ENCODE results near the gene CILP2. TPM values are rescaled to one million over a fixed set of nuclear protein-coding genes. Genes with fewer than 3 reads are reported as not detected.

CILP2 gene
- total RNA-seq, 1 donor from 2014 or later: 0.98 TPM

DNA sequence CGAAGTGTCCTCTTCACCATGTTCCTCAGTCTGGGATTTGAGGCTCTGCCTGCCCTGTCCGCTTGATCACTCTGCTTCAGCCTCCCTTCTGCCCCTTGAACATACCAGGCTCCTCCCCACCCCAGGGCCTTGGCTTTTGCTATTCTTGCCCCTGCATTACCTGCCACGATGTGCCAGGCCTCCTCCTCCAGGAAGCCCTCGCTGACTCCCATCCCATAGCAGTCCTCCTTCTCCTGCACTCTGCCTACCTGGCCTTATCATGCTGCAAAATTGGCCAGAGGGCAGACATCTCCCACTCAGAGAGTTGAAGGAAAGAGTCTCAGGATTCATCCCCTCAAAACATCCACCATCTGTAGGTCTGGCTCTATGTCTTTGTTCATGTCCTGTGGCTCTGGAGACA, 7.2 kb upstream of the CILP2 start:
- Histone ChIP-seq H3K27ac (no peak overlapping the region), H3K9me3 (no peaks in the 10 kb centered on the region), H3K27me3 (no peaks in the 10 kb centered on the region), H3K4me1 (peaks cover 17% of the 10 kb centered on the region), H3K4me3 (no peak overlapping the region), H3K36me3 (peaks cover 0 to 19% of the 10 kb centered on the region in 2 donors)
- no peak for TF ChIP-seq POLR2A (IDR thresholded peaks at IDR 0.05)
- intact Hi-C loops (cut with DNase I): loop anchor here (5.0 to 10.0 kb wide), 2 partner anchors 111 to 744 kb away; partner anchors contain the start of gene GMIP
- DNase-seq (ENCODE audit: extremely low spot score in 2 of 2): no peak

DNA sequence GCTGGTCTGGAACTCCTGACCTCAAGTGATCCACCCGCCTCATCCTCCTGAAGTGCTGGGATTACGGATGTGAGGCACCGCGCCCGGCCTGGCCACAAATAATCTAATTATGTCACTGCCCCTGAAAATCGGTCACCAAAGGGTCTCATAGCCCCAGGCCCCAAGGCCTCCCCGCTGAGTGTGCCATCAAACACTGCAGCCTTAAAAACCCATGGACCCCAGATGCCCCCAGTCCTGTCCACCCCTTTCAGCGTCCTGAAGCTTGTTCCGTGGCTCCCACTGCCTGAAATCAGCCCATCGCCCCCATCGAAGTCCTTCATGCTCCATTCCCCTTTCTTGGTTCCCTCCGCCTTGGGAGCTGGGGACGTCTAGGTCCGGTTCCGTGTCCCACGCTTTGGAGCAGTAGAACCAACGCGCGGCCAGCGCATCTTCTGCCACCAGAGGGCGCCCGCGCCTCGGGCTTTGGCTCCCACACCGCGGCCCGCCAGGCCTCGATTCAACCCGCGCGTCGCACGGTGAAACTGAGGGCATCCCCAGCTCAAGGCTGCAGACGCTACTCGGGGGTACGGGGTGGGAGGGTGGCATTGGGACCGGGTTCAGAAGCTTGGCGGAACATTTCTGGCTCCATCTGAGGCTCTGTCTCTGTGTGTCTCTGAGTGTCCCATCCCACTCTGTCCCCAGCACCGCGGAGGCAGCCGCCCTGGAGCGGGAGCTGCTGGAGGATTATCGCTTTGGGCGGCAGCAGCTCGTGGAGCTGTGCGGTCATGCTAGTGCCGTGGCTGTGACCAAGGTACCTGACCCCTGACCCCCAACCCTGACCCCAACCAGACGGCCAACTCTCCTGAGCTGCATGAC, 5.9 kb upstream of the CILP2 start:
- H3K27me3 ChIP-seq: no peaks in the 10 kb centered on the region
- H3K4me3 ChIP-seq: no peak overlapping the region
- H3K27ac ChIP-seq: no peak overlapping the region
- peaks cover 17% of the 10 kb centered on the region for H3K4me1 ChIP-seq
- peak in 1 of 2 donors; percentile 15 for TF ChIP-seq POLR2AphosphoS5 (IDR thresholded peaks at IDR 0.05; ENCODE audit: insufficient read depth in 1 of 2, low read depth in 1 of 2)
- TF ChIP-seq, protein P1, sequence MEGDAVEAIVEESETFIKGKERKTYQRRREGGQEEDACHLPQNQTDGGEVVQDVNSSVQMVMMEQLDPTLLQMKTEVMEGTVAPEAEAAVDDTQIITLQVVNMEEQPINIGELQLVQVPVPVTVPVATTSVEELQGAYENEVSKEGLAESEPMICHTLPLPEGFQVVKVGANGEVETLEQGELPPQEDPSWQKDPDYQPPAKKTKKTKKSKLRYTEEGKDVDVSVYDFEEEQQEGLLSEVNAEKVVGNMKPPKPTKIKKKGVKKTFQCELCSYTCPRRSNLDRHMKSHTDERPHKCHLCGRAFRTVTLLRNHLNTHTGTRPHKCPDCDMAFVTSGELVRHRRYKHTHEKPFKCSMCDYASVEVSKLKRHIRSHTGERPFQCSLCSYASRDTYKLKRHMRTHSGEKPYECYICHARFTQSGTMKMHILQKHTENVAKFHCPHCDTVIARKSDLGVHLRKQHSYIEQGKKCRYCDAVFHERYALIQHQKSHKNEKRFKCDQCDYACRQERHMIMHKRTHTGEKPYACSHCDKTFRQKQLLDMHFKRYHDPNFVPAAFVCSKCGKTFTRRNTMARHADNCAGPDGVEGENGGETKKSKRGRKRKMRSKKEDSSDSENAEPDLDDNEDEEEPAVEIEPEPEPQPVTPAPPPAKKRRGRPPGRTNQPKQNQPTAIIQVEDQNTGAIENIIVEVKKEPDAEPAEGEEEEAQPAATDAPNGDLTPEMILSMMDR (IDR thresholded peaks at IDR 0.05): peak; percentile 81 to 91 (median 85)
- TF ChIP-seq POLR2A (IDR thresholded peaks at IDR 0.05): no peak
- no peak for DNase-seq (ENCODE audit: extremely low spot score in 2 of 2)
- peaks cover 0 to 9% of the 10 kb centered on the region in 2 donors for H3K36me3 ChIP-seq
- intact Hi-C loops (cut with DNase I): loop anchor here (5.0 to 10.0 kb wide), 2 partner anchors 110 to 743 kb away; partner anchors contain the start of gene GMIP
- no peaks in the 10 kb centered on the region for H3K9me3 ChIP-seq

DNA sequence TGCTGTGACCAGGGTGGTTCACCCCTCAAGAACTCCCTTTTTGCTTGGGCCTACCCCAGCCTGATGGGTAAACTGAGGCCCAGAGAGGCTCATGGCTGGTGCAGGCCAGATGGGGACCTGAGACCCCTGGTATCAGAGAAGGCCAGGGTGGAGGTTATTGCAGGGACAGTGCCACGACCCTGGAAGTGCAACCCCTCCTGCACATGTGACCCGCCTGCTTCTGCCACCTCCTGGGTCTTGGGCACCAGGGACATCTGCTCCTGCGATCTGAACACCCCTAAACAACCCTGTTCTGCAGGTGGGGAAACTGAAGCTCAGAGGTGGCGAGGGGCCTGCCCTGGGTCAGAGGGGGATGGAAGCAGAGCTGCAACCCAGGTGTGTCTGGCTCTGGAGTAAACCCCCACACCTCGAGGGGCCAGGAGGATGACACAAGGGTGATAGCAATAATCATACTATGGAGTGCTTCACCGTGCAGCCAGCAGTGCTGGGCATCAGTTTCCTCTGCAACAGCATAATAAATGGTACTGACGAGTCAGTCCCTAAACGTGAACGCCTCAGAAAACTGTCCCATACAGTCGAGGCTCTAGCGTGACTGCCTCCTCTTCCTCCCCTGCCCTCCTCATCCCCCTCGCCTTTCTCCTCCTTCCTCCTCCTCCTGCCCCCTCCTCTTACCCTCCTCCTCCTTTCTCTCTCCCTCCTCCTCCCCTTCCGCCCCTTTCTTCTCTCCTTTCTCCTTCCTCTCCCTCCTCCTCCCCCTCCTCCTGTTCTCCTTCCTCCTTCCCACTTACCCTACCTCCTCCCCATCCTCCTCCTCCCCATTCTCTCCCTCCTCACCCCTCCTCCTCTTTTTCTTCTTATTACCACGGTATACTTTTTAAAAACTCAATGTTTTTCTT, 5.0 kb upstream of the CILP2 start:
- intact Hi-C loops (cut with DNase I): loop anchor here (5.0 to 10.0 kb wide), 2 partner anchors 109 to 742 kb away; partner anchors contain the start of gene GMIP
- DNase-seq (ENCODE audit: extremely low spot score in 2 of 2): no peak
- TF ChIP-seq POLR2A (IDR thresholded peaks at IDR 0.05): no peak
- no peak for TF ChIP-seq POLR2AphosphoS5 (IDR thresholded peaks at IDR 0.05; ENCODE audit: insufficient read depth in 1 of 2, low read depth in 1 of 2)
- TF ChIP-seq, protein P1 (IDR thresholded peaks at IDR 0.05): no peak
- H3K4me3 ChIP-seq: no peak overlapping the region
- H3K27me3 ChIP-seq: no peaks in the 10 kb centered on the region
- no peak overlapping the region for H3K27ac ChIP-seq
- H3K4me1 ChIP-seq: peaks cover 20% of the 10 kb centered on the region
- H3K9me3 ChIP-seq: no peaks in the 10 kb centered on the region
- H3K36me3 ChIP-seq: no peaks in the 10 kb centered on the region

DNA sequence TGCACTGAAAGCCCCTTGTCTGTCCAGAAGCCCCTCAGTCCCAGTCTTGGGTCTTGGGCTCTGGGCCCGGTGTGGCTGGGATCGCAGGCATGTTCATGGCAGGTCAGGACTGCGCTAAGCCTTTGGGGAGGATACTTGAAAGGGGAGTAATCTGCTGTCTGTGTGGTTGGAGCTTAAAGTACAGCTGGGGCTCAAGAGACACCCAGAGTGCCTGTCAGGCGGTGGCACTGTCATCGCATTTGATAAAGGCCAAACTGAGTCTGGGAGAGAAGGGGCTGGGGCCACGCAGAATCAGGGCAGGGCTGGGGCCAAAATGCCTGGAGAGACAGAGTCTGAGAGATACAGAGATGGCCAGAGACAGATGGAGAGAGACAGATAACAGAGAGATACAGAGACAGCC, 4.2 kb upstream of the CILP2 start:
- H3K27ac ChIP-seq: no peak overlapping the region
- H3K27me3 ChIP-seq: no peaks in the 10 kb centered on the region
- TF ChIP-seq, protein P1 (IDR thresholded peaks at IDR 0.05): no peak
- TF ChIP-seq POLR2A (IDR thresholded peaks at IDR 0.05) (no peak), POLR2AphosphoS5 (IDR thresholded peaks at IDR 0.05; ENCODE audit: insufficient read depth in 1 of 2, low read depth in 1 of 2) (no peak)
- peaks cover 24% of the 10 kb centered on the region for H3K4me1 ChIP-seq
- no peak for DNase-seq (ENCODE audit: extremely low spot score in 2 of 2)
- intact Hi-C loops (cut with DNase I): loop anchor here (5.0 to 10.0 kb wide), 2 partner anchors 108 to 741 kb away; partner anchors contain the start of gene GMIP
- no peaks in the 10 kb centered on the region for H3K9me3 ChIP-seq
- H3K36me3 ChIP-seq: no peaks in the 10 kb centered on the region
- H3K4me3 ChIP-seq: no peak overlapping the region

DNA sequence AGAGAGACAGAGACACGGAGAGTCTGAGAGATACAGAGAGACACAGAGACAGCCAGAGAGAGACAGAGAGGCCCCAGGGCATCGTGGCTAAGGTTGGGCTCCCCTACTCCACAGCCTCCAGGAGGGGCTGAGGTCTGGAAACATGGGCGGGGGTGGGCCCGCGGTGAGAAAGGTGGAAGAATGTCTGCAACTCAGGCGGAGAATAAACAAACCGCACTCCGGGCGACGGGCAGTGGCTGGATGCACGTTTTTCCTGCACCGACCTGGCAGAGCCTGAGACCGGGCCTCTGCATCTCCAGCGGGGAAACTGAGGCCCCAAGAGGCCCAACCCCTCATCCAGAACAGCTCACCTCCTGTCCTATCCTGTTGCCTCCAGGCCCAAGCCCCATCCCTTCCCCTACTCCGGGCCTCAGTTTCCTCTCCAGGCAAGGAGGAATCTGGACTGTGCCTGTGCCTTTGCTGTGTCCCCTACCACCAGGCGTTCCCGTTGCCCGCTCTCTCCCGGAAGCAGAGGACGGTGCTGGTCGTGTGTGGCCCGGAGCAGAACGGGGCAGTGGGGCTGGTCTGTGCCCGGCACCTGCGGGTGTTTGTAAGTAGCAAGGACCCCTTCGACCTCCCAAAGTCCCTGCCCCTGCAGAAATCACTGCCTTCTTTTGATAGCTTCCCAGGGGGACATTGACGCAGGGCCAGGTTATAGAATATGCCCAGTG, 3.4 kb upstream of the CILP2 start:
- Histone ChIP-seq H3K4me3 (no peak overlapping the region), H3K9me3 (no peaks in the 10 kb centered on the region), H3K27me3 (no peaks in the 10 kb centered on the region), H3K4me1 (peaks cover 22% of the 10 kb centered on the region), H3K27ac (no peak overlapping the region), H3K36me3 (no peaks in the 10 kb centered on the region)
- intact Hi-C loops (cut with DNase I): loop anchor here (5.0 to 10.0 kb wide), 2 partner anchors 108 to 740 kb away; partner anchors contain the start of gene GMIP
- DNase-seq (ENCODE audit: extremely low spot score in 2 of 2): no peak
- TF ChIP-seq POLR2AphosphoS5 (IDR thresholded peaks at IDR 0.05; ENCODE audit: insufficient read depth in 1 of 2, low read depth in 1 of 2) (no peak), POLR2A (IDR thresholded peaks at IDR 0.05) (no peak)
- TF ChIP-seq, protein P1 (IDR thresholded peaks at IDR 0.05): no peak
